OCI-LY3 (cell line): ENCODE results near the gene STXBP4.

Experiments
- EZH2phosphoT487 ChIP-seq: fragments of 200-600 bp; shearing (Covaris generic); IDR thresholded peaks from 2 replicates; pipeline ENCODE4 v1.6.1; 2018; ENCODE audit warnings: antibody characterized with exemption, mixed run types, low read depth
- TF ChIP-seq, protein P1 (sequence below): fragments of 200-600, 300-600 bp; sonication (generic); IDR thresholded peaks from 2 replicates; pipeline ENCODE4 v1.5.1; 2014; ENCODE audit warnings: antibody characterized with exemption, low read length, low read depth

DNA sequence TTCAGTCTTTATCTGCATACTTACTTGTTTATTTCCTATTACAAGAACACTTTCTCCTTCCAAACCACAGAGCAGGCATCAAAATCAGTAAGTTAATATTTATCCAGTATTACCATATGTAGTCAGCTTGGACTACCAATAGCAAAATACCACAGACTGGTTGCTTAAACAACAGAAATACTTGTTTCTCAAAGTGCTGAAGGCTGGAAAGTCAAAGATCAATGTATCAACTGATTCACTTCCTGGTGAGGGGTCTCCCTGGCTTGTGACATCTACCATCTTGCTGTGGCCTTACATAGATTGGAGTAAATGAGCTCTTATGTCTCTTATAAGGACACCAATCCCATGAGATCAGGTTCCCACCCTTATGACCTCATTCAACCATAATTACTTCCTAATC is 2.6 kb downstream of the STXBP4 start:
- TF ChIP-seq, protein P1, sequence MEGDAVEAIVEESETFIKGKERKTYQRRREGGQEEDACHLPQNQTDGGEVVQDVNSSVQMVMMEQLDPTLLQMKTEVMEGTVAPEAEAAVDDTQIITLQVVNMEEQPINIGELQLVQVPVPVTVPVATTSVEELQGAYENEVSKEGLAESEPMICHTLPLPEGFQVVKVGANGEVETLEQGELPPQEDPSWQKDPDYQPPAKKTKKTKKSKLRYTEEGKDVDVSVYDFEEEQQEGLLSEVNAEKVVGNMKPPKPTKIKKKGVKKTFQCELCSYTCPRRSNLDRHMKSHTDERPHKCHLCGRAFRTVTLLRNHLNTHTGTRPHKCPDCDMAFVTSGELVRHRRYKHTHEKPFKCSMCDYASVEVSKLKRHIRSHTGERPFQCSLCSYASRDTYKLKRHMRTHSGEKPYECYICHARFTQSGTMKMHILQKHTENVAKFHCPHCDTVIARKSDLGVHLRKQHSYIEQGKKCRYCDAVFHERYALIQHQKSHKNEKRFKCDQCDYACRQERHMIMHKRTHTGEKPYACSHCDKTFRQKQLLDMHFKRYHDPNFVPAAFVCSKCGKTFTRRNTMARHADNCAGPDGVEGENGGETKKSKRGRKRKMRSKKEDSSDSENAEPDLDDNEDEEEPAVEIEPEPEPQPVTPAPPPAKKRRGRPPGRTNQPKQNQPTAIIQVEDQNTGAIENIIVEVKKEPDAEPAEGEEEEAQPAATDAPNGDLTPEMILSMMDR = no peak
- no peak for TF ChIP-seq EZH2phosphoT487
